Chondrocyte (in vitro differentiated cells): ENCODE measurements around the gene WDHD1. TPM values are rescaled to one million over a fixed set of nuclear protein-coding genes. Genes with fewer than 3 reads are reported as not detected.

Experiments
- DNase-seq: peaks from one replicate; pipeline ENCODE4 v3.0.0; 2021; ENCODE audit warnings: mixed read lengths, low spot score
- H3K27ac Mint-ChIP-seq: one replicate; pipeline ENCODE4 v1.8.0; 2021; ENCODE audit warnings: mild to moderate bottlenecking, moderate library complexity, mixed read lengths; ENCODE audit not compliant: unreplicated experiment
- H3K27me3 Mint-ChIP-seq: 2 replicates; pipeline ENCODE4 v1.8.0; 2021; ENCODE audit warnings: low read depth, mixed read lengths
- H3K36me3 Mint-ChIP-seq: 2 replicates; pipeline ENCODE4 v1.8.0; 2021; ENCODE audit warnings: low read depth, mixed read lengths
- H3K4me1 Mint-ChIP-seq: 2 replicates; pipeline ENCODE4 v1.8.0; 2021; ENCODE audit warnings: low read depth, mild to moderate bottlenecking, mixed read lengths
- H3K4me3 Mint-ChIP-seq: one replicate; pipeline ENCODE4 v1.8.0; 2021; ENCODE audit warnings: mild to moderate bottlenecking, moderate library complexity, mixed read lengths; ENCODE audit not compliant: unreplicated experiment
- H3K9me3 Mint-ChIP-seq: 2 replicates; pipeline ENCODE4 v1.8.0; 2021; ENCODE audit warnings: low read depth, mixed read lengths
- long read RNA-seq: library from polyadenylated mRNA; stranded (forward); transcript quantifications from one replicate; pipeline ENCODE4 v2.0.0, GENCODE V29; 2021
- total RNA-seq: library from RNA; stranded (reverse); gene quantifications from 3 replicates; pipeline ENCODE4 v1.2.1, GENCODE V29; 2021
- TF ChIP-seq, protein P1 (sequence below): fragments of 200-600 bp; sonication (generic); IDR thresholded peaks from 2 replicates; pipeline ENCODE4 v1.5.0; 2021; ENCODE audit warnings: antibody characterized with exemption, mild to moderate bottlenecking, moderate library complexity

Gene WDHD1, protein sequence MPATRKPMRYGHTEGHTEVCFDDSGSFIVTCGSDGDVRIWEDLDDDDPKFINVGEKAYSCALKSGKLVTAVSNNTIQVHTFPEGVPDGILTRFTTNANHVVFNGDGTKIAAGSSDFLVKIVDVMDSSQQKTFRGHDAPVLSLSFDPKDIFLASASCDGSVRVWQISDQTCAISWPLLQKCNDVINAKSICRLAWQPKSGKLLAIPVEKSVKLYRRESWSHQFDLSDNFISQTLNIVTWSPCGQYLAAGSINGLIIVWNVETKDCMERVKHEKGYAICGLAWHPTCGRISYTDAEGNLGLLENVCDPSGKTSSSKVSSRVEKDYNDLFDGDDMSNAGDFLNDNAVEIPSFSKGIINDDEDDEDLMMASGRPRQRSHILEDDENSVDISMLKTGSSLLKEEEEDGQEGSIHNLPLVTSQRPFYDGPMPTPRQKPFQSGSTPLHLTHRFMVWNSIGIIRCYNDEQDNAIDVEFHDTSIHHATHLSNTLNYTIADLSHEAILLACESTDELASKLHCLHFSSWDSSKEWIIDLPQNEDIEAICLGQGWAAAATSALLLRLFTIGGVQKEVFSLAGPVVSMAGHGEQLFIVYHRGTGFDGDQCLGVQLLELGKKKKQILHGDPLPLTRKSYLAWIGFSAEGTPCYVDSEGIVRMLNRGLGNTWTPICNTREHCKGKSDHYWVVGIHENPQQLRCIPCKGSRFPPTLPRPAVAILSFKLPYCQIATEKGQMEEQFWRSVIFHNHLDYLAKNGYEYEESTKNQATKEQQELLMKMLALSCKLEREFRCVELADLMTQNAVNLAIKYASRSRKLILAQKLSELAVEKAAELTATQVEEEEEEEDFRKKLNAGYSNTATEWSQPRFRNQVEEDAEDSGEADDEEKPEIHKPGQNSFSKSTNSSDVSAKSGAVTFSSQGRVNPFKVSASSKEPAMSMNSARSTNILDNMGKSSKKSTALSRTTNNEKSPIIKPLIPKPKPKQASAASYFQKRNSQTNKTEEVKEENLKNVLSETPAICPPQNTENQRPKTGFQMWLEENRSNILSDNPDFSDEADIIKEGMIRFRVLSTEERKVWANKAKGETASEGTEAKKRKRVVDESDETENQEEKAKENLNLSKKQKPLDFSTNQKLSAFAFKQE
- total RNA-seq: 7.1 to 15.0 TPM (median 7.6 TPM) in 3 replicates
- long read RNA-seq, full-length matches to known transcripts: 2 of 7 reads
- long read RNA-seq, partial matches to known transcripts: 0 of 7 reads
- long read RNA-seq, other reads (novel, unspliced or antisense): 5 of 7 reads

GRCh38 chr14:55026793-55027561 lies at the start of gene WDHD1, which contains the start of gene SOCS4:
Gene WDHD1 (minus strand): TSS chr14:55027099. CDS start chr14:55026787, 312 bp downstream.
Gene SOCS4 (plus strand): TSS chr14:55027236. CDS start chr14:55043042, 15,806 bp downstream.
- Mint-ChIP-seq H3K4me3 (peak within 1 kb of the TSS; percentile 92), H3K9me3 (no peaks in the 10 kb centered on the region), H3K36me3 (no peaks in the 10 kb centered on the region), H3K4me1 (peaks cover 51% of the 10 kb centered on the region), H3K27ac (peak within 1 kb of the TSS; percentile 95), H3K27me3 (no peaks in the 10 kb centered on the region)
- TF ChIP-seq, protein P1, sequence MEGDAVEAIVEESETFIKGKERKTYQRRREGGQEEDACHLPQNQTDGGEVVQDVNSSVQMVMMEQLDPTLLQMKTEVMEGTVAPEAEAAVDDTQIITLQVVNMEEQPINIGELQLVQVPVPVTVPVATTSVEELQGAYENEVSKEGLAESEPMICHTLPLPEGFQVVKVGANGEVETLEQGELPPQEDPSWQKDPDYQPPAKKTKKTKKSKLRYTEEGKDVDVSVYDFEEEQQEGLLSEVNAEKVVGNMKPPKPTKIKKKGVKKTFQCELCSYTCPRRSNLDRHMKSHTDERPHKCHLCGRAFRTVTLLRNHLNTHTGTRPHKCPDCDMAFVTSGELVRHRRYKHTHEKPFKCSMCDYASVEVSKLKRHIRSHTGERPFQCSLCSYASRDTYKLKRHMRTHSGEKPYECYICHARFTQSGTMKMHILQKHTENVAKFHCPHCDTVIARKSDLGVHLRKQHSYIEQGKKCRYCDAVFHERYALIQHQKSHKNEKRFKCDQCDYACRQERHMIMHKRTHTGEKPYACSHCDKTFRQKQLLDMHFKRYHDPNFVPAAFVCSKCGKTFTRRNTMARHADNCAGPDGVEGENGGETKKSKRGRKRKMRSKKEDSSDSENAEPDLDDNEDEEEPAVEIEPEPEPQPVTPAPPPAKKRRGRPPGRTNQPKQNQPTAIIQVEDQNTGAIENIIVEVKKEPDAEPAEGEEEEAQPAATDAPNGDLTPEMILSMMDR: peak; percentile 38
- peak; percentile 97 for DNase-seq

DNA sequence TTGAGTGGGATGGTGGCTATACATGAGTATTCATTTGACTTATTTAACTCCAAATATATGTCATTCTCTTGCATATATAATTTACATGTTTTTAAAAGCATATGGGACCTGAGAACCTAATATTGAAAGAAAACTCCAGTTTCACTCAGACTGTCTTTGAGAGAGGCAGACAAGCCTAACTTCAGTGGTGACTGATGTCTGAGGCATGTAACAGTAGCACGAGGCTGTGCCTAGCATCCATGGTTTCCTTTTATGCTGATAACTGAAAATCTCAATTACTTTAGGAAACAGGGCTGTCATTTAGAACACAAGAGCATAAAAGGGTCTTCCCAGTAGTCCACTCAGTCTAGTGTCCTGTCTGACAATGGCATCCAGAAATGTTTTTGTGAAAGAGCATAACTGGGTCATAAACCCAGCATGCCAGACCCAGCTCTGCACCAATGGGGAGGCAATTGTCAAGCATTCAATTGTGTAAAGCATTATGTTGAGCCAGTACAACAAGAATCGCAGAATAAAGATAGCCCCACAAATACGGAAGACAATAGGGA lies 48.8 kb upstream of the WDHD1 start:
- Mint-ChIP-seq H3K36me3 (peaks cover 2% of the 10 kb centered on the region), H3K4me3 (no peak overlapping the region), H3K9me3 (no peaks in the 10 kb centered on the region), H3K4me1 (peaks cover 45% of the 10 kb centered on the region), H3K27ac (peak overlapping the region; percentile 49), H3K27me3 (no peaks in the 10 kb centered on the region)
- no peak for DNase-seq
- TF ChIP-seq, protein P1: no peak

DNA sequence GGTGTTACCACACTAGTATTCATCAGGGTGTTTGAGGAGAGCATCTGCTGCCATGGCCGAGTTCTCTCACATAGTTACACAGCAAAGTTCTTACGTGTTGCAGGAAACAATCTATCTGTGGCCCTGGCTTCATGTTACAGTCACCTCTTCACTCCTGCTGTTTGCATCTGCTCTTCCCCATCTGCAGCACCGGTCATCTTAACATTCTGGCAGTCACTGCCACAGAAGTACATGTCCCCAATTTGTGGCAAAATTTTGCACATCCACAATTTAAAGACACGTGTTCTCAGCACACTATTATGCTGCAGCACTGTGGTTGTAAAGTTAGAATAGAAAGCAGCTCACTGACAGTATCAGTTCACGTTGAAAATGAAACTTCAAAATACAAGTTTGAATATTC lies 47.8 kb upstream of the WDHD1 start:
- TF ChIP-seq, protein P1: no peak
- no peaks in the 10 kb centered on the region for H3K9me3 Mint-ChIP-seq

GRCh38 chr14:55073856-55074255 lies 47.0 kb upstream of the WDHD1 start:
- Mint-ChIP-seq H3K27ac (peak overlapping the region; percentile 59), H3K4me1 (peaks cover 46% of the 10 kb centered on the region), H3K9me3 (no peaks in the 10 kb centered on the region), H3K4me3 (no peak overlapping the region), H3K36me3 (peaks cover 2% of the 10 kb centered on the region), H3K27me3 (no peaks in the 10 kb centered on the region)
- no peak for DNase-seq
- TF ChIP-seq, protein P1: no peak

More for the DNA sequence above, 47.8 kb upstream of the WDHD1 start:
- Mint-ChIP-seq H3K36me3 (peaks cover 2% of the 10 kb centered on the region), H3K4me3 (no peak overlapping the region), H3K27me3 (no peaks in the 10 kb centered on the region), H3K27ac (peak overlapping the region; percentile 59), H3K4me1 (peaks cover 46% of the 10 kb centered on the region)
- no peak for DNase-seq
